ENCODE data around the gene RIMS3.

Gene RIMS3

GRCh38 chr1:40658751-40659648 is 6.5 kb downstream of the RIMS3 start:
- Histone ChIP-seq H3K36me3 (ENCODE audit: insufficient read depth, low read length) (no peaks in the 10 kb centered on the region), H2AFZ (ENCODE audit: low read length) (no peak overlapping the region), H3K9me3 (ENCODE audit: low read length) (no peaks in the 10 kb centered on the region), H3K27ac (ENCODE audit: low read depth, low read length, poor library complexity, severe bottlenecking) (no peak overlapping the region), H3K4me3 (ENCODE audit: low read depth, low read length, poor library complexity, severe bottlenecking) (no peak overlapping the region), H4K20me1 (ENCODE audit: insufficient read depth, low read length) (no peaks in the 10 kb centered on the region), H3K4me2 (ENCODE audit: low read length) (no peak overlapping the region), H3K9ac (ENCODE audit: low read length) (no peak overlapping the region), H3K4me1 (ENCODE audit: insufficient read depth, low read length, severe bottlenecking) (peaks cover 13% of the 10 kb centered on the region), H3F3A (ENCODE audit: insufficient read depth, low read length) (no peaks in the 10 kb centered on the region), H3K9me2 (ENCODE audit: low read depth, low read length) (no peaks in the 10 kb centered on the region), H3K79me2 (ENCODE audit: insufficient read depth, low read length) (no peaks in the 10 kb centered on the region), H3K27me3 (ENCODE audit: insufficient read depth, low read length) (no peaks in the 10 kb centered on the region)
- TF ChIP-seq CTCF (IDR thresholded peaks at IDR 0.05; ENCODE audit: low read length), result no peak
- TF ChIP-seq EZH2 (IDR thresholded peaks at IDR 0.05; ENCODE audit: borderline replicate concordance, low read length), result no peak

GRCh38 chr1:40657046-40657445 is 8.4 kb downstream of the RIMS3 start:
- Histone ChIP-seq H3K9me3 (ENCODE audit: low read length) (no peaks in the 10 kb centered on the region), H3K36me3 (ENCODE audit: insufficient read depth, low read length) (no peaks in the 10 kb centered on the region), H3K27ac (ENCODE audit: low read depth, low read length, poor library complexity, severe bottlenecking) (no peak overlapping the region), H2AFZ (ENCODE audit: low read length) (no peak overlapping the region), H4K20me1 (ENCODE audit: insufficient read depth, low read length) (no peaks in the 10 kb centered on the region), H3K9ac (ENCODE audit: low read length) (no peak overlapping the region), H3K79me2 (ENCODE audit: insufficient read depth, low read length) (no peaks in the 10 kb centered on the region), H3F3A (ENCODE audit: insufficient read depth, low read length) (no peaks in the 10 kb centered on the region), H3K27me3 (ENCODE audit: insufficient read depth, low read length) (no peaks in the 10 kb centered on the region), H3K4me2 (ENCODE audit: low read length) (no peak overlapping the region), H3K4me3 (ENCODE audit: low read depth, low read length, poor library complexity, severe bottlenecking) (no peak overlapping the region), H3K9me2 (ENCODE audit: low read depth, low read length) (no peaks in the 10 kb centered on the region), H3K4me1 (ENCODE audit: insufficient read depth, low read length, severe bottlenecking) (no peaks in the 10 kb centered on the region)
- TF ChIP-seq CTCF (IDR thresholded peaks at IDR 0.05; ENCODE audit: low read length) (no peak), EZH2 (IDR thresholded peaks at IDR 0.05; ENCODE audit: borderline replicate concordance, low read length) (no peak)

- H3K27ac ChIP-seq (ENCODE audit: low read depth, low read length, poor library complexity, severe bottlenecking), result no peak overlapping the region
These were observed 11.5 kb downstream of the RIMS3 start for GRCh38 chr1:40653851-40654537.

More at GRCh38 chr1:40653851-40654537, 11.5 kb downstream of the RIMS3 start:
- H3K9me2 ChIP-seq (ENCODE audit: low read depth, low read length), result no peaks in the 10 kb centered on the region
- H3K27me3 ChIP-seq (ENCODE audit: insufficient read depth, low read length), result no peaks in the 10 kb centered on the region
- no peak overlapping the region for H3K9ac ChIP-seq (ENCODE audit: low read length)
- H3K4me2 ChIP-seq (ENCODE audit: low read length), result no peak overlapping the region
- H3F3A ChIP-seq (ENCODE audit: insufficient read depth, low read length), result no peaks in the 10 kb centered on the region
- no peak overlapping the region for H3K4me3 ChIP-seq (ENCODE audit: low read depth, low read length, poor library complexity, severe bottlenecking)
- no peaks in the 10 kb centered on the region for H3K79me2 ChIP-seq (ENCODE audit: insufficient read depth, low read length)
- H2AFZ ChIP-seq (ENCODE audit: low read length), result no peak overlapping the region
- H4K20me1 ChIP-seq (ENCODE audit: insufficient read depth, low read length), result no peaks in the 10 kb centered on the region
- H3K4me1 ChIP-seq (ENCODE audit: insufficient read depth, low read length, severe bottlenecking), result no peaks in the 10 kb centered on the region
- no peaks in the 10 kb centered on the region for H3K9me3 ChIP-seq (ENCODE audit: low read length)
- TF ChIP-seq CTCF (IDR thresholded peaks at IDR 0.05; ENCODE audit: low read length) (no peak), EZH2 (IDR thresholded peaks at IDR 0.05; ENCODE audit: borderline replicate concordance, low read length) (no peak)
- no peaks in the 10 kb centered on the region for H3K36me3 ChIP-seq (ENCODE audit: insufficient read depth, low read length)
